DND-41 (cell line): ENCODE data around the gene SOS2.

Experiments
- ATAC-seq: fragments of 200-7000 bp; cut with Tn5 transposase; 3 replicates; pipeline ENCODE4 v1.9.1; 2021; ENCODE audit warnings: low read depth; ENCODE audit not compliant: insufficient read depth
- DNase-seq: peaks from one replicate; pipeline ENCODE4 v3.0.0-alpha.2; 2020
- H2AFZ ChIP-seq: 2 replicates; pipeline ENCODE4 v1.6.0; 2012; ENCODE audit warnings: low read depth, low read length
- H3K27ac ChIP-seq: 2 replicates; pipeline ENCODE4 v1.5.1; 2012; ENCODE audit warnings: low read length, inconsistent platforms
- H3K27me3 ChIP-seq: fragments of 200-600 bp; sonication (generic); 2 replicates; pipeline ENCODE4 v1.6.0; 2012; ENCODE audit warnings: low read length, mild to moderate bottlenecking, inconsistent platforms; ENCODE audit not compliant: insufficient read depth, poor library complexity
- H3K36me3 ChIP-seq: 2 replicates; pipeline ENCODE4 v1.5.1; 2012; ENCODE audit warnings: low read length, inconsistent platforms; ENCODE audit not compliant: insufficient read depth
- H3K4me1 ChIP-seq: 2 replicates; pipeline ENCODE4 v1.5.1; 2012; ENCODE audit warnings: mild to moderate bottlenecking, low read length; ENCODE audit not compliant: insufficient read depth
- H3K4me2 ChIP-seq: 2 replicates; pipeline ENCODE4 v1.6.0; 2012; ENCODE audit warnings: mild to moderate bottlenecking, moderate library complexity, low read length, inconsistent platforms; ENCODE audit not compliant: insufficient read depth
- H3K4me3 ChIP-seq, 2 experiments: fragments of 200-600 bp in 1 of 2; shearing (Covaris generic) in 1 of 2; 2 replicates each; pipeline ENCODE4 v1.5.1; 2012 to 2016; ENCODE audit warnings: inconsistent platforms in 2 of 2, low read length in 2 of 2, mild to moderate bottlenecking in 2 of 2, low read depth in 1 of 2, moderate library complexity in 1 of 2
- H3K79me2 ChIP-seq: 2 replicates; pipeline ENCODE4 v1.6.0; 2012; ENCODE audit warnings: low read length, inconsistent platforms; ENCODE audit not compliant: insufficient read depth
- H3K9ac ChIP-seq: 2 replicates; pipeline ENCODE4 v1.6.0; 2012; ENCODE audit warnings: low read depth, mild to moderate bottlenecking, inconsistent platforms, low read length, moderate library complexity
- H3K9me3 ChIP-seq: 2 replicates; pipeline ENCODE4 v1.5.1; 2012; ENCODE audit warnings: low read length, moderate library complexity, mild to moderate bottlenecking, inconsistent platforms; ENCODE audit not compliant: insufficient read depth, severe bottlenecking
- H4K20me1 ChIP-seq: 2 replicates; pipeline ENCODE4 v1.6.0; 2012; ENCODE audit warnings: low read length; ENCODE audit not compliant: insufficient read depth
- CTCF ChIP-seq: IDR thresholded peaks from 2 replicates; pipeline ENCODE4 v1.5.1; 2012; ENCODE audit warnings: borderline replicate concordance, low read length, moderate library complexity, mild to moderate bottlenecking; ENCODE audit not compliant: poor library complexity, severe bottlenecking; ENCODE audit errors: extremely low read depth
- EZH2 ChIP-seq: IDR thresholded peaks from 3 replicates; pipeline ENCODE4 v1.6.1; 2012; ENCODE audit warnings: borderline replicate concordance, low read depth, mild to moderate bottlenecking, moderate library complexity, low read length, inconsistent platforms; ENCODE audit not compliant: severe bottlenecking

SOS2 gene

DNA sequence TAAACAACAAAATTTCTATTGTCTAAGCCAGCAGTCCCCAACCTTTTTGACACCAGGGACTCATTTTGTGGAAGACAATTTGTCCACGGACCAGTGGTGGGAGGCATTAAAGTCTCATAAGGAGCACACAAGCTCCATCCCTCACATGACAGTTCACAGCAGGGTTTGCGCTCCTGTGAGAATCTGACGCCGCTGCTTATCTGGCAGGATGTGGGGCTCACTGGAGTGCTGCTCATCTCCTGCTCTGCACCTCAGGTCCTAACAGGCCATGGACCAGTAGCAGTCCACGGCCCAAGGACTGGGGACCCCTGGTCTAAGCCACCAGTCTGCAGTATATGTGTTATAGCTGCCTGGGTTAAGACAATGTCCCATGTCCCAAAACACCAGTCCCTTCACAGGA lies 142.2 kb downstream of the SOS2 start:
- no peaks in the 10 kb centered on the region for H3K9me3 ChIP-seq
- no peaks in the 10 kb centered on the region for H3K27me3 ChIP-seq
- no peaks in the 10 kb centered on the region for H3K36me3 ChIP-seq
- H3K79me2 ChIP-seq = no peaks in the 10 kb centered on the region
- no peaks in the 10 kb centered on the region for H3K4me1 ChIP-seq
- DNase-seq = no peak
- no peak overlapping the region for H3K4me2 ChIP-seq
- H3K4me3 ChIP-seq = no peak overlapping the region
- H3K27ac ChIP-seq = no peak overlapping the region
- H2AFZ ChIP-seq = no peak overlapping the region
- TF ChIP-seq EZH2 (no peak), CTCF (no peak)
- H4K20me1 ChIP-seq = no peaks in the 10 kb centered on the region
- no peak for ATAC-seq
- H3K9ac ChIP-seq = no peak overlapping the region

- Histone ChIP-seq H3K4me3 (no peak overlapping the region), H3K27ac (no peak overlapping the region), H3K27me3 (no peaks in the 10 kb centered on the region), H4K20me1 (no peaks in the 10 kb centered on the region), H3K36me3 (no peaks in the 10 kb centered on the region), H3K4me1 (no peaks in the 10 kb centered on the region), H3K9me3 (no peaks in the 10 kb centered on the region), H3K4me2 (no peak overlapping the region), H3K79me2 (no peaks in the 10 kb centered on the region), H2AFZ (no peak overlapping the region), H3K9ac (no peak overlapping the region)
- no peak for TF ChIP-seq CTCF
- no peak for TF ChIP-seq EZH2
- DNase-seq (no peak), ATAC-seq (no peak)
These were observed 142.6 kb downstream of the SOS2 start for GRCh38 chr14:50088731-50089130.

- Histone ChIP-seq H3K4me1 (no peaks in the 10 kb centered on the region), H3K27ac (no peak overlapping the region), H3K27me3 (no peaks in the 10 kb centered on the region), H4K20me1 (no peaks in the 10 kb centered on the region), H3K36me3 (no peaks in the 10 kb centered on the region), H3K4me3 (no peak overlapping the region), H3K79me2 (no peaks in the 10 kb centered on the region), H3K9me3 (no peaks in the 10 kb centered on the region), H2AFZ (no peak overlapping the region), H3K9ac (no peak overlapping the region), H3K4me2 (no peak overlapping the region)
- TF ChIP-seq EZH2 (no peak), CTCF (no peak)
- DNase-seq (no peak), ATAC-seq (no peak)
These were observed 143.3 kb downstream of the SOS2 start for GRCh38 chr14:50088117-50088515.
